Endothelial cell of umbilical vein (primary cell): Measurements from ENCODE around the gene TMEM106C. TPM values are rescaled to one million over a fixed set of nuclear protein-coding genes. Genes with fewer than 3 reads are reported as not detected.

Experiments used
- BruUV-seq: library from RNA; stranded (reverse); fragments of 400-500 nt; replicated peaks from 2 replicates; lab custom pipeline; 2021; lab: Mats Ljungman, UMichigan
- CTCF ChIA-PET: fragments of 300-600, 350-600 bp; sonication (Branson Sonifier 250); formaldehyde crosslinking; loops from one replicate; lab custom pipeline; 2021; ENCODE audit warnings: antibody characterized with exemption, inconsistent platforms; lab: Charles Lee
- POLR2A ChIA-PET: fragments of 300-600, 350-600 bp; sonication (Branson Sonifier 250); formaldehyde crosslinking; loops from one replicate; lab custom pipeline; 2021; ENCODE audit warnings: antibody characterized with exemption, inconsistent platforms; lab: Charles Lee
- DNase-seq: peaks from one replicate; pipeline ENCODE4 v3.0.0-alpha.2; 2011; ENCODE audit warnings: low read depth, low spot score
- FAIRE-seq: peaks from 2 replicates; lab custom pipeline; 2011; peaks lifted over from hg19 to GRCh38; lab: Jason Lieb, UNC
- H2AFZ ChIP-seq: 2 replicates; pipeline ENCODE4 v1.6.0; 2012; ENCODE audit warnings: low read depth, low read length, control low read depth, inconsistent platforms
- H3K27ac ChIP-seq: 2 replicates; pipeline ENCODE4 v1.5.1; 2011; ENCODE audit warnings: low read depth, mild to moderate bottlenecking, control low read depth, low read length, moderate library complexity; ENCODE audit not compliant: insufficient read depth
- H3K27me3 ChIP-seq, 2 experiments: 2 replicates each; pipeline versions ENCODE4 v1.6.0 to v1.6.1; 2011; ENCODE audit warnings: low read length in 2 of 2, mixed read lengths in 1 of 2; ENCODE audit not compliant: control insufficient read depth in 2 of 2, insufficient read depth in 2 of 2
- H3K36me3 ChIP-seq, 2 experiments: 2 replicates in 1 of 2; 3 replicates in 1 of 2; pipeline ENCODE4 v1.5.1; 2011; ENCODE audit warnings: low read length in 2 of 2, mild to moderate bottlenecking in 1 of 2, moderate library complexity in 1 of 2; ENCODE audit not compliant: control insufficient read depth in 2 of 2, insufficient read depth in 2 of 2; ENCODE audit errors: extremely low read depth in 1 of 2
- H3K4me1 ChIP-seq: 3 replicates; pipeline ENCODE4 v1.5.1; 2011; ENCODE audit warnings: mild to moderate bottlenecking, low read length; ENCODE audit not compliant: control insufficient read depth, insufficient read depth; ENCODE audit errors: extremely low read depth
- H3K4me2 ChIP-seq: 2 replicates; pipeline ENCODE4 v1.6.1; 2011; ENCODE audit warnings: low read length, control low read depth, mixed read lengths; ENCODE audit not compliant: insufficient read depth
- H3K4me3 ChIP-seq, 3 experiments: fragments of 200-600 bp in 1 of 3; sonication (generic), shearing (Covaris generic) in 1 of 3; replicated peaks in 1 of 3; 2 replicates each; pipeline ENCODE4 v1.5.1; 2011 to 2016; ENCODE audit warnings: control low read depth in 3 of 3, low read length in 3 of 3, mild to moderate bottlenecking in 2 of 3, inconsistent platforms in 1 of 3, low read depth in 1 of 3, moderate library complexity in 1 of 3; ENCODE audit not compliant: insufficient read depth in 1 of 3
- H3K79me2 ChIP-seq: 2 replicates; pipeline ENCODE4 v1.6.0; 2012; ENCODE audit warnings: low read length, inconsistent platforms; ENCODE audit not compliant: control insufficient read depth, insufficient read depth
- H3K9ac ChIP-seq: replicated peaks from 2 replicates; pipeline ENCODE3; 2011; ENCODE audit warnings: low read length, control low read depth; ENCODE audit not compliant: insufficient read depth; ENCODE audit errors: extremely low read depth
- H3K9me1 ChIP-seq: replicated peaks from 3 replicates; pipeline ENCODE4 v1.6.0; 2011; ENCODE audit warnings: mild to moderate bottlenecking, low read length; ENCODE audit not compliant: control insufficient read depth, insufficient read depth; ENCODE audit errors: extremely low read depth
- H3K9me3 ChIP-seq: replicated peaks from 2 replicates; pipeline ENCODE4 v1.5.1; 2012; ENCODE audit warnings: low read length, inconsistent platforms; ENCODE audit not compliant: control insufficient read depth, insufficient read depth
- H4K20me1 ChIP-seq: replicated peaks from 2 replicates; pipeline ENCODE3; 2011; ENCODE audit warnings: mild to moderate bottlenecking, low read length; ENCODE audit not compliant: control insufficient read depth, insufficient read depth; ENCODE audit errors: extremely low read depth
- CTCF ChIP-seq, 2 donors: IDR thresholded peaks; 1 replicate in 1 of 2; 2 replicates in 1 of 2; pipeline ENCODE4 v1.5.1; 2011; ENCODE audit warnings: low read length in 2 of 2, mild to moderate bottlenecking in 2 of 2, moderate library complexity in 2 of 2, control low read depth in 1 of 2, inconsistent platforms in 1 of 2, low read depth in 1 of 2; ENCODE audit not compliant: insufficient read depth in 1 of 2; ENCODE audit errors: extremely low read depth in 1 of 2
- EZH2 ChIP-seq: IDR thresholded peaks from 2 replicates; pipeline ENCODE4 v1.6.1; 2012; ENCODE audit warnings: borderline replicate concordance, low read depth, mild to moderate bottlenecking, moderate library complexity, low read length, inconsistent platforms; ENCODE audit not compliant: severe bottlenecking
- FOS ChIP-seq: IDR thresholded peaks from 2 replicates; pipeline ENCODE4 v1.6.1; 2011; ENCODE audit warnings: mild to moderate bottlenecking, low read length, moderate library complexity, borderline replicate concordance; ENCODE audit not compliant: insufficient read depth
- GATA2 ChIP-seq: IDR thresholded peaks from 2 replicates; pipeline ENCODE4 v1.7.0; 2011; ENCODE audit warnings: low read depth, mild to moderate bottlenecking, moderate library complexity, mixed read lengths, low read length; ENCODE audit not compliant: insufficient read length, insufficient read depth
- JUN ChIP-seq: IDR thresholded peaks from 2 replicates; pipeline ENCODE4 v1.6.1; 2011; ENCODE audit warnings: borderline replicate concordance, low read depth; ENCODE audit not compliant: insufficient read length, insufficient read depth
- MAX ChIP-seq: IDR thresholded peaks from 2 replicates; pipeline ENCODE4 v1.6.1; 2011; ENCODE audit not compliant: insufficient read depth, insufficient read length
- MYC ChIP-seq: IDR thresholded peaks from one replicate; pipeline ENCODE4 v1.6.1; 2011; ENCODE audit warnings: mild to moderate bottlenecking, low read depth, low read length
- POLR2A ChIP-seq: IDR thresholded peaks from 2 replicates; pipeline ENCODE4 v1.6.1; 2012; ENCODE audit warnings: low read depth, mild to moderate bottlenecking, control low read depth, low read length
- POLR2AphosphoS5 ChIP-seq: IDR thresholded peaks from 2 replicates; pipeline ENCODE4 v1.6.1; 2012; ENCODE audit warnings: low read depth, mild to moderate bottlenecking, control low read depth, low read length, moderate library complexity; ENCODE audit not compliant: insufficient read depth
- dilution Hi-C: fragments of 300-500 bp; cut with MboI; formaldehyde crosslinking; loops from one replicate; pipeline ENCODE4 v1.15.0; 2019; ENCODE audit warnings: low sequenced_read_pairs; ENCODE audit not compliant: extremely low pct_ligation_motif_present
- intact Hi-C: fragments of 100-400 bp; cut with micrococcal nuclease; formaldehyde crosslinking; loops from one replicate; pipeline ENCODE4 v1.10.0; 2022
- polyA plus RNA-seq, 4 experiments: library from polyadenylated mRNA; depleted of rRNA in 3 of 4; stranded (reverse) in 3 of 4; unstranded in 1 of 4; fragments of >200 nt; gene quantifications; 2 replicates each; pipeline versions ENCODE4 v1.2.1 to v1.2.3, GENCODE V29; 2011 to 2012; ENCODE audit warnings: missing spikeins in 1 of 4
- total RNA-seq: library from RNA; stranded (reverse); gene quantifications from 2 replicates; pipeline ENCODE4 v1.2.3, GENCODE V29; 2021

Gene TMEM106C
- total and polyA plus RNA-seq, 2 donors (not counting 3 experiments of a cell fraction or from before 2014, with no cell fraction given) = 84.4 to 148 TPM

- H3K9ac ChIP-seq = no peak overlapping the region
- H3K79me2 ChIP-seq = no peaks in the 10 kb centered on the region
- POLR2A ChIA-PET = no interaction called here
- TF ChIP-seq MYC = no peak
- TF ChIP-seq JUN = no peak
- TF ChIP-seq MAX = no peak
- TF ChIP-seq GATA2 = no peak
- no peak for TF ChIP-seq CTCF (IDR thresholded peaks at IDR 0.05; ENCODE audit: extremely low read depth in 1 of 2, insufficient read depth in 1 of 2, low read depth in 1 of 2, low read length in 2 of 2)
- no peak for TF ChIP-seq FOS
- no peak for TF ChIP-seq POLR2A
- TF ChIP-seq EZH2 = no peak
- TF ChIP-seq POLR2AphosphoS5 = no peak
- H3K27me3 ChIP-seq = peaks cover 0 to 2% of the 10 kb centered on the region in 2 experiments
- CTCF ChIA-PET = interaction anchor here (1.9 kb wide), 1 partner anchor 18 kb away, joined by 8 read pairs; the partner anchor contains the start of gene TMEM106C
- dilution Hi-C loops = no loop called here
- no peaks in the 10 kb centered on the region for H4K20me1 ChIP-seq
- H2AFZ ChIP-seq = no peak overlapping the region
- H3K9me3 ChIP-seq = no peaks in the 10 kb centered on the region
- H3K4me2 ChIP-seq = no peak overlapping the region
- BruUV-seq = no TSS peak
- intact Hi-C loops = no loop called here
- no peaks in the 10 kb centered on the region for H3K9me1 ChIP-seq
- H3K4me3 ChIP-seq = no peak overlapping the region
- no peaks in the 10 kb centered on the region for H3K4me1 ChIP-seq
- no peak for DNase-seq
- H3K27ac ChIP-seq = no peak overlapping the region
- no peaks in the 10 kb centered on the region for H3K36me3 ChIP-seq
- FAIRE-seq = no peak
These were observed 17.5 kb downstream of the TMEM106C start for GRCh38 chr12:47980779-47981495.
